Measurements from ENCODE around the gene UGT1A8.
"Not testable (repeated sequence)": the region's sequence is repeated elsewhere in the genome, so short reads cannot be mapped to it uniquely, and the experiment has no call there.

UGT1A8 gene

GRCh38 chr2:233743464-233744259, 126.2 kb downstream of the UGT1A8 start:
- Mint-ChIP-seq H3K9me3 (no peaks in the 10 kb centered on the region), H3K27me3 (ENCODE audit: low read depth) (no peaks in the 10 kb centered on the region)

GRCh38 chr2:233745073-233745755, 127.8 kb downstream of the UGT1A8 start:
- no peak for DNase-seq (ENCODE audit: low spot score)
- Mint-ChIP-seq H3K4me3 (no peak overlapping the region), H3K9me3 (peaks cover 8% of the 10 kb centered on the region), H3K27me3 (ENCODE audit: low read depth) (no peaks in the 10 kb centered on the region), H3K27ac (no peak overlapping the region), H3K36me3 (ENCODE audit: low read depth) (no peaks in the 10 kb centered on the region), H3K4me1 (ENCODE audit: low read depth) (no peaks in the 10 kb centered on the region)

More at GRCh38 chr2:233743464-233744259, 126.2 kb downstream of the UGT1A8 start:
- Mint-ChIP-seq H3K36me3 (ENCODE audit: low read depth) (no peaks in the 10 kb centered on the region), H3K4me1 (ENCODE audit: low read depth) (no peaks in the 10 kb centered on the region), H3K4me3 (no peak overlapping the region), H3K27ac (no peak overlapping the region)
- DNase-seq (ENCODE audit: low spot score), result no peak

- H3K4me1 Mint-ChIP-seq (ENCODE audit: low read depth); H3K9me3 Mint-ChIP-seq; H3K4me3 Mint-ChIP-seq; DNase-seq (ENCODE audit: low spot score); H3K27ac Mint-ChIP-seq; H3K36me3 Mint-ChIP-seq (ENCODE audit: low read depth); H3K27me3 Mint-ChIP-seq (ENCODE audit: low read depth): not testable (repeated sequence)
These were observed 128.4 kb downstream of the UGT1A8 start for GRCh38 chr2:233745838-233746237.

DNA sequence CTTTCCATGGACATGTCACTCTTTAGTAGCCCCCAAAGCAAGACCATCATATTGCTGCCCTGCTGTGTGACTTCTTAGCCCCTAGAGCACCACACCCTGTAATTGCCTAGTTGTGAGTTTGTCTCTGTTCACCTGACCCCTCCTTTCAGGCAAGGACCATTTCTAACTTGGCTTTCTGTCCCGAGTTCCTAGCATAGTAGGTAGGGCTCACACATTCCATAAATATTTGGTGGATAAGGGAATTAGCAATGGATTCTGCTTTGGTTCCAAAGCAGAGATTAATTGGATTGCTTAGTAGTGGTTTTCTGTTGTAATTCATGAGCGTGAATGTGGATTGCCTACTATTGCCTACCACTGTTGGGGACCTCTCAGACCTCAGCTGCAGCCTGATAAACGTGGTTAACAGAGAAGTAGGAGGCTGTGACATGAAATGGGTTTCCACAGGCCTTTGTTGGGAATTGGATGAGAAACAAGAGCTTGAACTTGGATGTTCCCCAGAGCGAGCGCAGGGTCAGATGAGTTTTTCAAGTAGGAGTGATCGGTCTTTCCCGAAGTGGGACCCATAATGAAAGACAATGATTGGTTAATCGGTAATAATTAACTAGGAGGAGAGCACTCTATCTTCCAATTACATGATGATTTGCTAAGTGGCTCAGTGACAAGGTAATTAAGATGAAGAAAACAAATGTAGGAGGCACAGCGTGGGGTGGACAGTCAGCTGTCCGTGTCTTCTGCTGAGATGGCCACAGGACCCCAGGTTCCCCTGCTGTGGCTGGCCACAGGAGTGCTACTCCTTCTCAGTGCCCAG, 129.2 kb downstream of the UGT1A8 start:
- no peaks in the 10 kb centered on the region for H3K4me1 Mint-ChIP-seq (ENCODE audit: low read depth)
- no peaks in the 10 kb centered on the region for H3K36me3 Mint-ChIP-seq (ENCODE audit: low read depth)
- no peaks in the 10 kb centered on the region for H3K27me3 Mint-ChIP-seq (ENCODE audit: low read depth)
- H3K27ac Mint-ChIP-seq, result no peak overlapping the region
- H3K4me3 Mint-ChIP-seq, result no peak overlapping the region
- peaks cover 16% of the 10 kb centered on the region for H3K9me3 Mint-ChIP-seq
- DNase-seq (ENCODE audit: low spot score), result no peak

GRCh38 chr2:233747283-233747544, 129.8 kb downstream of the UGT1A8 start:
- Mint-ChIP-seq H3K27ac (no peak overlapping the region), H3K9me3 (peaks cover 17% of the 10 kb centered on the region), H3K4me3 (no peak overlapping the region), H3K27me3 (ENCODE audit: low read depth) (no peaks in the 10 kb centered on the region), H3K4me1 (ENCODE audit: low read depth) (no peaks in the 10 kb centered on the region), H3K36me3 (ENCODE audit: low read depth) (no peaks in the 10 kb centered on the region)
- DNase-seq (ENCODE audit: low spot score), result no peak

DNA sequence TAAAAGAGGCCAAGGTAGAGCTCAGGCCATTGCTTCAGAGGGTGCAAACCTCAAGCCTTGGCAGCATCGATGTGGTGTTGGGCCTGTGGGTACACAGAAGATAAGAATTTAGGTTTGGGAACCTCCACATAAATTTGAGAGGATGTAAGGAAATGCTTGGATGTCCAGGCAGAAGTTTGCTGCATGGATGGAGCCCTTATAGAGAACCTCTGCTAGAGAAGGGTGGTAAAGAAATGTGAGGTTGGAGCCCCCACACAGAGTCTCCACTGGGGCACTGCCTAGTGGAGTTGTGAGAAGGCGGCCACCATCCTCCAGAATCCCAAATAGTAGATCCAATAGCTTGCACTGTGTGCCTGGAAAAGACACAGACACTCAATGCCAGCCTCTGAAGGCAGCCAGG, 133.3 kb downstream of the UGT1A8 start:
- H3K9me3 Mint-ChIP-seq, result peaks cover 17% of the 10 kb centered on the region
- not testable (repeated sequence) for DNase-seq (ENCODE audit: low spot score); H3K27ac Mint-ChIP-seq; H3K36me3 Mint-ChIP-seq (ENCODE audit: low read depth); H3K4me3 Mint-ChIP-seq; H3K4me1 Mint-ChIP-seq (ENCODE audit: low read depth); H3K27me3 Mint-ChIP-seq (ENCODE audit: low read depth)

GRCh38 chr2:233751212-233752009, 134.0 kb downstream of the UGT1A8 start:
- H3K27ac Mint-ChIP-seq; H3K27me3 Mint-ChIP-seq (ENCODE audit: low read depth); H3K4me3 Mint-ChIP-seq; H3K4me1 Mint-ChIP-seq (ENCODE audit: low read depth); DNase-seq (ENCODE audit: low spot score); H3K36me3 Mint-ChIP-seq (ENCODE audit: low read depth): not testable (repeated sequence)
- peaks cover 17% of the 10 kb centered on the region for H3K9me3 Mint-ChIP-seq

DNA sequence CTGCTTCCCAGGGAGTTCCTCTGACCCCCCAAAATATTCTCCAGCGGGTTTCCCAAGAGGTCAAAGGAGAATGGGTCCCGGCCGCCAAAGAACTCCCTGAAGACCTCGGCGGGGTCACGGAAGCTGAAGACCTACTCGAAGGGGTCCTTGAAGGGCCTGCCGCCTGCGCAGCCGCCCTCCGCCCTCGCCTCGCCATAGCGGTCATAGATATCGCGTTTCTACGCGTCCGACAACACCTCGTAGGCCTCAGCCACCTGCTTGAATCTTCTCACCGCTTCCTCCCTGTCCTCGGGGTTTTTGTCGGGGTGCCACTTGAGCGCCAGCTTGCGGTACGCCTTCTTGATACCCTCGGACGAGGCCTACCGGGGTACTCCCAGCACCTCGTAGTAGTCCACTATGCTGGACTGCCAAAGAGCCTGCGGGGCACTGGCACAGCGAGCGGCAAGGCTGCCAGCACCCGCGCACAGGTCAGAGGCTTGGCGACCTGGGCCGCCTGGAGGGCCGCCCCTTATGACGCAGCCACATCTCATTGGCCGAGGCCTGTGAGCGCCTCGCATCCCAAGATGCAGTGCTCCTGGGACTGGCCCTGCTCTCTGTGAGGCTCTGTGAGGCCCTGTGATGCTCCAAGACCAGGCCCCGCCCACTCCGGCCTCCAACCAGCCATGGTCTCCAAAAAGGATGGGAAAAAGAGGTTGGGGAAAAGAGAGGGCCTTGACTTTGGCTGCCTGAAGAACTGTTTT, 137.6 kb downstream of the UGT1A8 start:
- no peak overlapping the region for H3K4me3 Mint-ChIP-seq
- H3K4me1 Mint-ChIP-seq (ENCODE audit: low read depth), result no peaks in the 10 kb centered on the region
- no peaks in the 10 kb centered on the region for H3K36me3 Mint-ChIP-seq (ENCODE audit: low read depth)
- peaks cover 11% of the 10 kb centered on the region for H3K9me3 Mint-ChIP-seq
- DNase-seq (ENCODE audit: low spot score), result no peak
- no peaks in the 10 kb centered on the region for H3K27me3 Mint-ChIP-seq (ENCODE audit: low read depth)
- H3K27ac Mint-ChIP-seq, result no peak overlapping the region

DNA sequence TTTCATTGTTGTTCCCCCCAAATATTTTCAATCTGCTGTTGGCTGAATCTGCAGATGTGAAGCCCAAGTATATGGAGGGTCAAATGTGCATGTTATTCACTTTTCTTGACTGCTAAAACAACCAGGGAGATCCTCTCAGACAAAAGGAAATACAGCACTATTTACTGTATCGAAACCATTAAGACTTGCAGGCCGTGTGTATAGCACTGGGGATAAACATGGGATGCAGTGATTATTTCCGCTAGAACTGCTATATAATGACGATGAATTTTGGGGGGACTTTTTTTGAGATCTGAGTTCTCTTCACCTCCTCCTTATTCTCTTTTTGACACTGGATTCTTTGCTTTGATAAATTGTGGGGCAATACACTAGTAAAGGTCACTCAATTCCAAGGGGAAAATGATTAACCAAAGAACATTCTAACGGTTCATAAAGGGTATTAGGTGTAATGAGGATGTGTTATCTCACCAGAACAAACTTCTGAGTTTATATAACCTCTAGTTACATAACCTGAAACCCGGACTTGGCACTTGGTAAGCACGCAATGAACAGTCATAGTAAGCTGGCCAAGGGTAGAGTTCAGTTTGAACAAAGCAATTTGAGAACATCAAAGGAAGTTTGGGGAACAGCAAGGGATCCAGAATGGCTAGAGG, 139.1 kb downstream of the UGT1A8 start:
- H3K9me3 Mint-ChIP-seq, result peaks cover 2% of the 10 kb centered on the region
- H3K27ac Mint-ChIP-seq, result no peak overlapping the region
- no peaks in the 10 kb centered on the region for H3K36me3 Mint-ChIP-seq (ENCODE audit: low read depth)
- H3K4me1 Mint-ChIP-seq (ENCODE audit: low read depth), result no peaks in the 10 kb centered on the region
- DNase-seq (ENCODE audit: low spot score), result no peak
- no peaks in the 10 kb centered on the region for H3K27me3 Mint-ChIP-seq (ENCODE audit: low read depth)
- no peak overlapping the region for H3K4me3 Mint-ChIP-seq

GRCh38 chr2:233758141-233758540, 140.7 kb downstream of the UGT1A8 start:
- no peak for DNase-seq (ENCODE audit: low spot score)
- H3K27me3 Mint-ChIP-seq (ENCODE audit: low read depth), result peaks cover 2% of the 10 kb centered on the region
- H3K9me3 Mint-ChIP-seq, result no peaks in the 10 kb centered on the region
- no peaks in the 10 kb centered on the region for H3K4me1 Mint-ChIP-seq (ENCODE audit: low read depth)
- H3K36me3 Mint-ChIP-seq (ENCODE audit: low read depth), result no peaks in the 10 kb centered on the region
- H3K4me3 Mint-ChIP-seq, result no peak overlapping the region
- no peak overlapping the region for H3K27ac Mint-ChIP-seq

DNA sequence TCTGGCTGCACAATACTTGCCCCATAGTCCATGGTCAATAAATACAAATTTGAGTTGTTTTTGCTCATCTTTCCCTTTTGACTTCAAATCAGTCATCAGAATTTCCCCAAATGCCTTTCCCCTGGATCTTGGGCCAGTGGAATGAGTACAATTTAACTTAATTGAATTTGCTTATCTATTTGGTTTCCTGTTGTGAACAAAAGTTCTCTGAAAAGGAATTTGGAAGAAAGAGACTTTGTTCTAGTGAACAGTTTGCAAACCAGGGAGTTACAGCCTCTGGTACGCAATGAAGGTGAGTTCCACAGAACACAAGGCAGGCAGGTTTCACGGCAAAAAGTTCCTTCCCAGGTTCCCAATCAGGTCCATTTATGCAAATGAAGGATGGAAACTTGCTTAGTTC, 141.4 kb downstream of the UGT1A8 start:
- H3K4me1 Mint-ChIP-seq (ENCODE audit: low read depth), result no peaks in the 10 kb centered on the region
- peaks cover 9% of the 10 kb centered on the region for H3K27me3 Mint-ChIP-seq (ENCODE audit: low read depth)
- H3K9me3 Mint-ChIP-seq, result no peaks in the 10 kb centered on the region
- H3K36me3 Mint-ChIP-seq (ENCODE audit: low read depth), result no peaks in the 10 kb centered on the region
- H3K4me3 Mint-ChIP-seq, result no peak overlapping the region
- no peak overlapping the region for H3K27ac Mint-ChIP-seq
- no peak for DNase-seq (ENCODE audit: low spot score)

DNA sequence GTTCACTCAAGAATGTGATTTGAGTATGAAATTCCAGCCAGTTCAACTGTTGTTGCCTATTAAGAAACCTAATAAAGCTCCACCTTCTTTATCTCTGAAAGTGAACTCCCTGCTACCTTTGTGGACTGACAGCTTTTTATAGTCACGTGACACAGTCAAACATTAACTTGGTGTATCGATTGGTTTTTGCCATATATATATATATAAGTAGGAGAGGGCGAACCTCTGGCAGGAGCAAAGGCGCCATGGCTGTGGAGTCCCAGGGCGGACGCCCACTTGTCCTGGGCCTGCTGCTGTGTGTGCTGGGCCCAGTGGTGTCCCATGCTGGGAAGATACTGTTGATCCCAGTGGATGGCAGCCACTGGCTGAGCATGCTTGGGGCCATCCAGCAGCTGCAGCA, 142.6 kb downstream of the UGT1A8 start, which contains the start of gene UGT1A1:
Gene UGT1A1, plus strand, starts transcription at position 228 of the 400 bp plus-strand sequence. Its CDS starts 18 bp downstream, at position 246.
- Mint-ChIP-seq H3K4me1 (ENCODE audit: low read depth) (no peaks in the 10 kb centered on the region), H3K9me3 (no peaks in the 10 kb centered on the region), H3K27me3 (ENCODE audit: low read depth) (peaks cover 11% of the 10 kb centered on the region), H3K4me3 (no peak within 1 kb of the TSS), H3K36me3 (ENCODE audit: low read depth) (no peaks in the 10 kb centered on the region), H3K27ac (no peak within 1 kb of the TSS)
- no peak for DNase-seq (ENCODE audit: low spot score)

All from T-helper 2 cell treated with Interferon-gamma antibody and Interleukin-4, amounts not matched to agents 5 μg/mL and 100 μg/mL, for 36 hours (primary cell).